ENCODE data around the gene PEX7. TPM values are rescaled to one million over a fixed set of nuclear protein-coding genes. Genes with fewer than 3 reads are reported as not detected.

Gene PEX7
- polyA plus RNA-seq, 3 donors, result 3.0 to 6.1 (median 3.9) TPM

GRCh38 chr6:136862662-136863061 lies 40.3 kb downstream of the PEX7 start:
- TF ChIP-seq CTCF (IDR thresholded peaks at IDR 0.05), result no peak
- no peak overlapping the region for H2AFZ ChIP-seq (ENCODE audit: insufficient read depth, low read depth, low read length, poor library complexity, severe bottlenecking)

GRCh38 chr6:136863752-136864151 lies 41.4 kb downstream of the PEX7 start:
- Histone ChIP-seq H3K36me3 (replicated peaks in 1 of 2; ENCODE audit: control insufficient read depth in 1 of 2, insufficient read depth in 2 of 2, low read length in 2 of 2) (no peaks in the 10 kb centered on the region), H3K9me3 (replicated peaks in 1 of 2; ENCODE audit: control insufficient read depth in 1 of 2, insufficient read depth in 1 of 2, low read length in 2 of 2) (no peaks in the 10 kb centered on the region), H3K9ac (ENCODE audit: insufficient read depth, low read length, poor library complexity, severe bottlenecking) (no peak overlapping the region), H3K4me1 (ENCODE audit: control insufficient read depth in 1 of 2, insufficient read depth in 2 of 2, low read length in 2 of 2) (peaks cover 7 to 13% of the 10 kb centered on the region in 2 donors), H3K79me2 (ENCODE audit: insufficient read depth, low read length) (no peaks in the 10 kb centered on the region), H3K27ac (ENCODE audit: low read depth in 1 of 2, low read length in 2 of 2) (no peak overlapping the region), H2AFZ (ENCODE audit: insufficient read depth, low read depth, low read length, poor library complexity, severe bottlenecking) (no peak overlapping the region), H4K20me1 (ENCODE audit: insufficient read depth, low read length) (no peaks in the 10 kb centered on the region), H3K4me3 (replicated peaks in 1 of 3; ENCODE audit: low read depth in 2 of 3, low read length in 3 of 3) (no peak overlapping the region), H3K4me2 (replicated peaks; ENCODE audit: extremely low read depth, low read length, poor library complexity, severe bottlenecking) (no peak overlapping the region), H3K27me3 (ENCODE audit: control insufficient read depth in 2 of 2, insufficient read depth in 2 of 2, low read length in 2 of 2) (no peaks in the 10 kb centered on the region)
- DNase-seq, result no peak
- Mint-ChIP-seq H3K4me3 (no peak overlapping the region), H3K4me1 (peaks cover 10% of the 10 kb centered on the region), H3K27me3 (ENCODE audit: low read depth in 3 of 3) (peaks cover 0 to 2% (median 0%) of the 10 kb centered on the region in 3 donors), H3K36me3 (peaks cover 3% of the 10 kb centered on the region in 2 donors), H3K27ac (no peak overlapping the region), H3K9me3 (no peaks in the 10 kb centered on the region)
- no peak for TF ChIP-seq CTCF (IDR thresholded peaks at IDR 0.05)
- WGBS (ENCODE audit: insufficient coverage), result 0% methylated on average over 1 of the region's 5 CpGs
- intact Hi-C loops (cut with micrococcal nuclease), result no loop called here

More at GRCh38 chr6:136862662-136863061, 40.3 kb downstream of the PEX7 start:
- no peak overlapping the region for H3K9ac ChIP-seq (ENCODE audit: insufficient read depth, low read length, poor library complexity, severe bottlenecking)
- peaks cover 7 to 13% of the 10 kb centered on the region in 2 donors for H3K4me1 ChIP-seq (ENCODE audit: control insufficient read depth in 1 of 2, insufficient read depth in 2 of 2, low read length in 2 of 2)
- H3K9me3 ChIP-seq (replicated peaks in 1 of 2; ENCODE audit: control insufficient read depth in 1 of 2, insufficient read depth in 1 of 2, low read length in 2 of 2), result no peaks in the 10 kb centered on the region
- H3K36me3 ChIP-seq (replicated peaks in 1 of 2; ENCODE audit: control insufficient read depth in 1 of 2, insufficient read depth in 2 of 2, low read length in 2 of 2), result no peaks in the 10 kb centered on the region
- Mint-ChIP-seq H3K36me3 (peaks cover 3 to 6% of the 10 kb centered on the region in 2 donors), H3K9me3 (no peaks in the 10 kb centered on the region), H3K27ac (no peak overlapping the region), H3K4me3 (no peak overlapping the region), H3K4me1 (peaks cover 12% of the 10 kb centered on the region), H3K27me3 (ENCODE audit: low read depth in 3 of 3) (peaks cover 0 to 2% (median 0%) of the 10 kb centered on the region in 3 donors)
- H4K20me1 ChIP-seq (ENCODE audit: insufficient read depth, low read length), result no peaks in the 10 kb centered on the region
- no peaks in the 10 kb centered on the region for H3K27me3 ChIP-seq (ENCODE audit: control insufficient read depth in 2 of 2, insufficient read depth in 2 of 2, low read length in 2 of 2)
- intact Hi-C loops (cut with micrococcal nuclease), result no loop called here
- WGBS (ENCODE audit: insufficient coverage), result no CpG with 5 or more reads among the region's 1 CpG
- DNase-seq, result no peak
- no peak overlapping the region for H3K4me3 ChIP-seq (replicated peaks in 1 of 3; ENCODE audit: low read depth in 2 of 3, low read length in 3 of 3)
- no peak overlapping the region for H3K27ac ChIP-seq (ENCODE audit: low read depth in 1 of 2, low read length in 2 of 2)
- H3K79me2 ChIP-seq (ENCODE audit: insufficient read depth, low read length), result no peaks in the 10 kb centered on the region
- H3K4me2 ChIP-seq (replicated peaks; ENCODE audit: extremely low read depth, low read length, poor library complexity, severe bottlenecking), result no peak overlapping the region
